ENCODE measurements around the gene LEKR1.

The LEKR1 gene

DNA sequence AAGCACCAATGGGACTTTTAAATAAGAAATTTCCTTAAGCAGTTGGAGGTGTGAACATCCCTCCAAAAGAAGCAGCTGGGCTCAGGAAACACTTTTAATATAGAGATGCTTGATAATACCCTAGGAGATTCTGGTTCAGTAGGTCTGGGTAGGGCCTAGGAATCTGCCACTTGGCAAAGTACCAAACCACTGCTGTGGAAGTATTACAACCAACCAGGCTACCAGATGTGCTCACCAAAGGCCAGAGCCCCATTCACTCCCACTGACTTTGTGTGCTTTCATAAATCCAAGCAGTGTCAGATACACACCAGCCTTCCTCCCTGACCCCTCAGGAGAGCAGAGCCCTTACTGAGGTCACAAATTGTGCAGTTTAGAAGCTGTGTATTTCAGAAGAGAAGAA lies 171.2 kb downstream of the LEKR1 start:
- DNase-seq = no peak

DNA sequence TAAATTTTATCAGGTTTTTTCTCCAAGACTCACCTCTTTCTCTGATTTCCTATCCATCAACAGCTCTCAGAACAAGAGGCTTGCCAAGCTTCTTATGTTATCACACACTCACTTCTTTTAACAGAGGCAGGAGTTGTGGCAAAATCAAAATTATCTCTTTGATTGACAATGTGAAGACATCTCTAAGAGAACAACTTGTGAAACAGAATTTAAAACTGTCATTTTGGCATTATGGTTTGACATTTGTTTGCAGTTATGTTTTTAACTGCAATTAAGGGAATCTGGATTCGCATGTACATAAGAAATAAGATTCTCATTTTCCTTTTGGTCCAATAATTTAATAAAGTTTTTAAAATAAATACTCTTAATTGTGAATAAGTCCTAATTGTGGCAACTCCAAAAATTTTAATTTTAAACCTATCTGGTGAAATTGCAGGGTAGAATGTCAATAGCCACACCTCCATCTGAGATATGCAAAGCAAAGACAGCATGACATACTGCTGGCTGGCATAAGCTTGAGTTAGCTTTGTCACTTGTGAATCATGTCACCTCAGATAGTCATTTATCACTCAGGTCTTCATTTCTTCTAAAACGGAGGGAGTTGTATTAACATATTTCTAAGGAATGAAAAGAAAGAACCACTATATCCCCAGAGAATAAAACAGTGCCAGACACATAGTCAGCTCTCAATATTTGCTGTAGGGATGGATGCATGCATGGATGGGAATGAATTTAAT lies 175.2 kb downstream of the LEKR1 start:
- DNase-seq = no peak

DNA sequence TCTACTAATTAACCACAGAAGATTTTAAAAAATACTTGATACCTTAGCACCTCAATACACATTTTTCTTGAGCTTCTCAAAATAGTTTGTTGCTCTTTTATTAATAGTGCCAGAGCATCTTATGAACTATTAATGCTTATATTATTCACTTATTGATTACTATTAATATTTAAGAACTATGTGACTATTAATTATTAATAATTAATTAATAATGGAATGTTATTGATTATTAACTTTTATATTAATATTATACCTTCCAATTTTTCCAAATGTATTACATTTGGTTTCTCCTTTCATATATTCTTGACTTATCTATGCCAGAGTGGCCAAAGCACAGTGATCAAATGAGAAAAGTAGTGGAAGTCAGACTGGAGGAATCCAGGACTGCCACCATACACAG lies 195.5 kb downstream of the LEKR1 start:
- no peak for DNase-seq

DNA sequence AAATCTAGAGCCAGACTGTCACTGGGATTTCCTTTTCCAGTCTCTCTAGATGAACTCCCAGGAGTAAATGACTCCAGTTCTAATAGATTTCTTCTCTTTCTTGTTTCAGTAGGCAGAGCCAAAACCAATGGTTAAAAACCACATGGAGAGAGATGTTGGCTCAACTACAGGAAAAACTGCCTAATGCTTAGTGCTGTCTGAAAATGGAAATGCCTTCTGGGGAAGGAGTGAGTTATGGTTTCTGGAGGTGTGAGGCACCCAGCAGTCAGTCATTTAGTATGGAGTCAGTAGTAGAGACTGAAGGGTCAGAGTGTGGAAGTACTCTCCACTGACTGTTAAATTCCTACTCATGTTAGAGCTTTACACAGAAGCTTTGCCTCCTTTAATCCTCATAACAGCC lies 197.1 kb downstream of the LEKR1 start:
- DNase-seq = no peak

DNA sequence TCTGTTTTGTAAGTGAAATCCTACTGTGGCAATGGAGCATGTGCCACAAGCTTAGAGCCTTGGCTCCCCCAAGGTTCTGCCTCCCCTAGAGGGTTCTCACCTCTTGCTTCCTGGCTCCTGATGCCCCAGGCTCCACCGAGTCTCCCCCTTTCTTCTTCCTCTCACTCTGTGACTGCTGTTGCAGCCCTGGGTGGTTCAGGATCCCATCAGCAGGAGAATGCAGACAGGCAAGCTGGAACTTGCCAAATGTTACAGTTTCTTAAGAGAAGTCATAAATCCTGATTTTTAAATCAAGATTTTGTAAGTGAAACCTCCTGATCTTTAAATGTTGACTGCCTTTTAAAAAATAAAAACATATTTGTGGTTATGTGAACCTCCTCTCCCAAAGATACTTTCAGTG lies 199.9 kb downstream of the LEKR1 start:
- DNase-seq = no peak

DNA sequence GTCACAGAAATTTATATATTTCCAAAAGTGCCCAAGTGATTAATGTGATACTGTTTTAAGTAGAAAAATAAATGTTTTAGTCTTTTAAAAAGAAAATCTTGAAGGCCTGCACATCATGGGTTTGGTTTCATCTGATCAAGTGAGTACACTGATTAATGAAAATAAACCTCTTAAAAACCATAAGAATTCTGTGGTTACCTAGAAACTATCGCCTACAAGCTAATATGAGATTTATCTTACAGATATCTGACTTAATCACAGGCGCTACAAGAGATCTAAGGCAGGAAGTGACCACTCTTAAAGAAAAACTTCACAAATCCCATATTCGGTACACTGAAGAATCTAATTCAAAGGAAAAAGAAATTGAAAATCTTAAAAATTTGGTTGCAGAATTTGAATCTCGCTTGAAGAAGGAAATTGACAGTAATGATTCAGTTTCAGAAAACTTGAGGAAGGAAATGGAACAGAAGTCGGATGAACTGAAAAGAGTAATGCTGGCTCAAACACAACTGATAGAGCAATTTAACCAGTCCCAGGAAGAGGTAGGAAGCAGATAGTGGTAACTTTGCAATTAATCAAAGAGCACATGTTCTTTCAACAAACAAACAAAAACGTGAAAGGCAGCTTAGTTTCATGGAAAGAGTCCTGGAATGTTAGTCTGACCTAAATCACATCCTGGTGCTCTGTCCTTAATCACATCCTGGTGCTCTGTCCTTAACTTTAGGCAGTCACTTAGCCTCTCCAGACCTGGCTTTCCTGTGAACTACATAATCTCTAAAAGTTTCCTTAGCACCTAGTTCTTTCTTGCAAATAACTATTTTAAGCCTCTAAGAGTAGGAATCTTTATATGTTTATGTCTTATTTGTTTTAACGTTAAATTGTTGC lies 201.9 kb downstream of the LEKR1 start:
- DNase-seq = no peak

DNA sequence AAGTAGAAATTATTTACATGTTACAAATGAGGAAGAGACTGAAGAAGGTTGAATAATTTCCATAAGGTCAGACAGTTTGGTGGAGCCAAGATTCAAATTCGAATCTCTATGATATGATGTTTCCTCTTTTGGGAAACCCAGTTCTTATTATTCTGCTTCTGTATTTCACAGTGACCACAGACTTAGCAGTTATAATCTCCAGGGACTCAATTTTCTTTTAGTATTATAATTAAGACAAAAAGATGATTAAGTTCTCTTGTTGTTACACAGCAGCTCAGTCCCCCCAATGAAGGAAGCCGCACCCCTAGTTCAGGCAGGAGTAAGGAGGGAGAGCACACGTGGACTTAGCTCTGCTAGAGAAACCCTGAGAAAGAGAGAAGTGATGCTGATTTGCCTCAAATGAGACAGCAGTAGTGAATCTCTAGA lies 203.2 kb downstream of the LEKR1 start:
- DNase-seq = no peak

DNA sequence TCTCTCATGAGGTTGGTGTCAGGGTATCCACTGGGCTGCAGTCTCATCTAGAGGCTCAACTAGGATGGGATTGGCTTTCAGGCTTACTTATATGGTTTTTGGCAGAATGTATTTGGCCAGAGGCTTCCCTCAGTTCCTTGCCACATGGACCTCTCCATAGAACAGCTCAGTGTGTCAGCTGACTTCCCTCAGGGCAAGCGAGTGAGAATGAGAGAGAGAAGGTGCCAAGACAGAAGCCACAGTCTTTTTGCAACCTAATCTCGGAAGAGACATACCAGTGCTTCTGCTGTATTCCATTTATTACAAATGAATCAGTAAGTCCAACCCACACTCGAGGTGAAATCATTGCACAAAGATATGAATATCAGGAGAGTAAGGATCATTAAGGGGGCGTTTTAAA lies 204.6 kb downstream of the LEKR1 start:
- DNase-seq = no peak

DNA sequence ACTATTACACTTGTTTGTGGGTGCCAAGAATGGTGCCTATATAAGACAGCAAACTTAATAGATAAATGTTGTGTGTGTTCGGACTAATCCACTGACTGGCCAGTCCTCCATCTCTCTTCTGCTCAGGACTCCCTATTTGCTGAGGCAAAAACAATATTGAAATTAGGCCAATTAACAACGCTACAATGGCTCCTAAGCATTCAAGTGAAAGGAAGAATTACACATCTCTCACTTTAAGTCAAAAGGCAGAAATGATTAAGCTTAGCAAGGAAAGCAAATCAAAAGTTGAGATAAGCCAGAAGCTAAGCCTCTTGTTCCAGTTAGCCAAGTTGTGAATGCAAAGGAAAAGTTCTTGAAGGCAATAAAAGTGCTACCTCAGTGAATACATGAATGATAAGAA lies 206.8 kb downstream of the LEKR1 start:
- no peak for DNase-seq

DNA sequence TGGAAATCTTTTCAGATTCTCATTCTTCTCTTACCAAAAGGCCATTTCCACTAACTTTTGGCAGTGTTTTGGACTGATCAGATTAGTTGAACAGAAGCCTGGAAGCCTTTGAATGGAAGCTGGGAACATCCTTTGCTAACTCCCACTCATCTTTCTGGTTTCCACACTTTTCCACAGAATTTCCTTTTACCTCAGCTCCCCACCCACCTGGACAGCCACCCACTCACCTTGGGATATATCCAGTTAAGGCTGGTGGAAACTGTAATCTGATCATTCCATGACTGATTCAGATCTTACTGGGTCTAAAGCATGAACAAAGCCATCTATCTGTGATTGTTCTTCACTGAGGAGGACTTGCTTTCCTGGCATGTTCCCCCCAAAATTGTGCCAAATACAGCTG lies 214.3 kb downstream of the LEKR1 start:
- DNase-seq = no peak

DNA sequence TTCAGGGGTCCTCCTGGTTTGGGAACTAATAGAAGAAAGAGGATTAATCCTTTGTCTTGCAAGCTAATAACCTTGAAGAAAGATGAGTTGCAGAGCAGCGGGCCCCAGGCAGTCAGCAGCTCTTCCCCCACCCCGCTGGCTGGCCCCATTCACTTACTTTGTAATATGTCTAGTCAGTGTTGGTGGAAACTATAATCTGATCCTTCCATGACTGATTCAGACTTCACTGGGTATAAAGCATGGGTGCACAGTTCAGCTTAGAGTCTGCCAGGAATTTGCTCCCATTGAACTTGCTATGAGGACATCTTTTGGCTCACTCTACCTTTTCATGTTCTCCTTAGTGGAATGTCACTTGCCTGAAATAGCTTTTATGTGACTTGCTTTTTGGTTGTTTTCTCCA lies 216.1 kb downstream of the LEKR1 start:
- no peak for DNase-seq

DNA sequence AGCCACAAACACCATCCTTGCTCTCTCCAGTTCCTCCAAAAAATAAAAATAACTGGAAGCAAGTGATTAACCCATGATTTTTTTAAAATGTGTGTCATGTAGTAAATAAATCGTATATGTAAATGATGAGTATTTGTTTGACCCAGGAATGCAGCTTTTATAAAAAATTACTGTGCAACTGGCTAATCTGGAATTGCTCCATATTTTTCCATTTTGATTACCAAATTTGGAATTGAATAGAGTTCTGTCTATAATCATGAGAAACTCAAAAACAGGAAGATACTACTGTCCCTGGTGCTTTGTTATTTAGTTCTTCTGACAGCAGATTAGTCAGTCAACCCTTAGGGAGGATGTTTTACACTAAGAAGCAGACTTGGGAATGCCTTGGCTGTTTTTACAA lies 217.6 kb downstream of the LEKR1 start:
- DNase-seq = no peak

DNA sequence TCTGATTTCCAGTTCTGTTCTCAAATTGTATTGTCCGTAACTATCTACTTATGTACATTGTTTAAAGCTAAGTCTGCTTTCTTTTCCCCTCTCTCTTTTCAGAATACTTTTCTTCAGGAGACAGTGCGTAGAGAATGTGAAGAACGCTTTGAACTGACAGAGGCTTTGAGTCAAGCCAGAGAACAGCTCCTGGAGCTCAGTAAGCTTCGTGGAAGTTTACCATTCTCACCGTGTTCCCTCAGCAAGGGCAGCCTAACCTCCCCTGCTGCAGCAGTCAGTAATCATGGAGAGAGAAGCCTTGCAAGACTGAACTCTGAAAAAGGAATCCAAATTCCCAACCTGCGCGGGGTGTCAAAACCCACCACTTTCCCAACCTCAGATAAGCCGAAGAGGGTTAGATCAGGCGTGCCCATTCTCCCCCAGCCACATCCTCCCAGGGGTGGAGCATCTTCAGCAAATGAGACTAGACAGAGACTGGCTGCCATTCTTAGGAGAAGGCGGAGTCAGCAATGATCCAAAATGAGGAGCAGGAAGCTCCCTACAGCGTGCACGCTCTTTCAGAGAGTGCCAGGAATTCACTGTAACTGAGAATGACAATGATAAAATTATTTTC lies 219.2 kb downstream of the LEKR1 start:
- no peak for DNase-seq

DNA sequence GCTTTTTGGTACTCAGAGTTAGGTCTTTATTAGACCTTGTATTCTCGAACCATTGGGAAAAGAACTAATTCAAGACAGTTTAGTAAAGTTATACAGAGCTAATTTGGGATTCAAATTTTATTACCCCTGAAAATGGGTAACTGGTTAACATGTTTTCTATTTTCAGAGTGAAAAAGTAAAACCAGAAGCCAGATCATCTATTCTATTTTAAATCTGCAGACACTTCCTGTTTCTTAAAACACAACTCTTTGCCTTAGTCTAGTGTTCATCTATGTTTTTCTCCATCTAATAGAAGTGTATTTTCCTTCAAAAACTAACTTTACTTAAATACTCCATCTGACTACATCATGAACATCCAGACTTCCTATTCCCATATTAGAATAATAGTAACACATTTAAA lies 220.4 kb downstream of the LEKR1 start:
- no peak for DNase-seq

DNA sequence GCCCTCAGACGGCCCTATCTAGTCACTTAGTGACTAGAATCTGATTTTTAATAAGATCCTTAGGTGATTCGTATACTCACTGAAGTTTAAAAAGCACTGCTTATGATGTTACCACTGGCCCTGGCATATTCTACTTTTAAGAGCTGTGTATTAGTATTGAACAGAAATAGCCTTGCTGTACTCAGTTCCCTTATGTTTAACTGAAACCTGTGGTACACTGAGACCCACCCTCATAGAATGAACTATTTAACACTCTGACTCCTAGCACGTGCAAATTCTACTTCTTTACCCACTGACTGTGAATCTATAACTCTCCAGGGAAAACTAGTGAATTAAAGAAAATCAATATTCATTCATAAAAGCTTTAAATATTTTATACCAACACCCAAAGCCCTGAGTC lies 224.9 kb downstream of the LEKR1 start:
- DNase-seq = no peak

DNA sequence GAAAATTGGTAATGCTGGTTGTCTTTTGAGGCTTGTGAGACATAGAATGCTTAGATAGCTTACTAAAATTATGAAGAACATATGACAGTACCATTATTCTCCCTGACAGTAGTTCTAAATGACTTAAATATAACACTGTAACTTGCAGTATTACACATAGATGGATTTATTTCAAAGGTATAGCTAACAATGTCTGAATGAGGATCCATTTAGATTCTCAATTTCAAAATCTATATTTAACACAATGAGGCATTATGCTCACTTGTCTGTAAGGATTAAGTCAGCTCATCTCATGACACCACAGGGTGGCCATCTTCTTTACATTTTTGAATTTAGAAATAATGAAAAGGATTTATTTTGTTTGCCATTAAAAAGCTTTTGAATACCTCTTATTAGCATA lies 225.4 kb downstream of the LEKR1 start:
- no peak for DNase-seq

DNA sequence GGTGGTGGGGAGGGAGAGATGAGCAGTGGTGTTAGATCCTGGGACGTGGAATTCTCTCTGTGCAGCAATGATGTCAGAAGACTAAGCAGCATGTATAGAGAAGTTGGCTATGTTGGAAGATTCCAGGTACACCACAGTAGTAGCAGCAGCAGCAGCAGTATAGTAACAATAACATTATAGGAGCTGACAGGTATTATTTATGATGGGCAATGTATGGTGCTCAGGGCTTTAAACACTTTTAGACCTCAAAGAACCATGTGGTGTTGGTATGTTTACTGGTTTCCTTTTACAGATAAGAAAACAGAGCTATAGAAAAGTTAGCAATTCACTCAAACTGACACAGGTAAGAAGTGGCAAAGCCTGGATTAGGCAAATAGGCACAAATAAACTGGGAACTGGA lies 229.9 kb downstream of the LEKR1 start:
- DNase-seq = no peak

DNA sequence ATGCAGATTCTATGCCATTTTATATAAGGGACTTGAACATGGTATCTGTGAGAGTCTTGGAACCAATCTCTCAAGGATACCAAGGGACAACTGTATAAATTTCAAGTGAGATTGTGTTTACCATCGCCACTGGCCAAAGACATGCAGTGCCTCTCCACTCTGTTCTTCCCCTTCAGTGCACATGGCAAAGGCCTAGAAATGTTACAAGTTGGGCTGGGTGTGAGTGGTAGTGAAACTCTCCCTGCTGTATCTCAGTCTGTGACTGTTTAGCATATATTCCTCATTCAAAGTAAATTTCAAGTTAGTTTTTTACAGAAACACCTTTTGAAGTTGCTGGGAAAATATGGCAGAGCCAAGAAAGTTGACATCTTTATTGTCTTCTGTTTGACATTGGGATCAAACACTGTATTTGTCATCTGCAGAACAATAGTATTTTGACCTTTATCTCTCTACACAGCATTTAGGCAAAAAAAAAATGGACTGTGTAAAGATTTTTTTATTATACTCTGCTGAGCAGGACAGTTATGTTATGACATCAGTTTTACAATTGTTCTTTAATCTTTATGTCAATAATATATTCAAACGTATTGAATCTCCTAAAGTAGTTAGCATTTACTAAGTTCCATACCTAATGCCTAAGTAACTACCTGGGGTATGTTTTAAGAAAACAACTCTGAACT lies 232.4 kb downstream of the LEKR1 start:
- DNase-seq = no peak

DNA sequence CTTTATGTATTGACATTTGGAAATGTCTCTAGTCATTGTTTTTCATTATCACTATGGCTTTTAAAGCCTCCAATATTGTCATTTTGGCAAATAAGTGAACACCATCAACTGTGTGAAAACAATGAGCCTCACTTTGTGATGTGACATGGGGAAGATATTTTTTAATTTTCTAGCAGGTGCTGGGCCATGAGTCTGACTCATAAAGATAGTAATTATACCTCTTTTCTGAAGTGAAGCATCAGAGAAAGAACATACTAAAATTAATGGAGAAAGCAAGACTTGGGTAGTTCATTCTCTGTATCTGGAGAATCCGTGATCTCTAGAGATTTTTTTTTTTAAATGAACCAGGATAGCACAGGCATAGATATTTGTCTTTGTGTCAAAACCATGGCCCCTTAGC lies 233.0 kb downstream of the LEKR1 start:
- DNase-seq = no peak

DNA sequence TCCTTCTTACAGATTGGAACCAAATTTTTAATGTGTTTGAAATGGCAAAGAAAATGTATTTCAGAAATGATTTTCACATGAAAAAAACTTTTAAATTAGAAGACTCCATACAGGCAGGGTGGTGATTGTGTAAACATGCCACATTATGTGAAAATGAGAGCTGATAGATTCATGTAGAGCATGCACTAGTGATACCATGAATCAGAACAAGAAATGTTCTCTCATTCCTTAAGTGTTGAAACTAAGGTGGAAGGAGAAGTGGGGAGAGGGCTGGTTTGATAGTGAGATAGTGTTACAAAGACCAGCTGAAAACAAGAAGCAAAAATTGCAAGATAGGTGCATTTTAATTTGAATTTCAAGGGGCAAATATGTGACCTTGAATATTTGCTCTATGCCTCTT lies 233.5 kb downstream of the LEKR1 start:
- no peak for DNase-seq

DNA sequence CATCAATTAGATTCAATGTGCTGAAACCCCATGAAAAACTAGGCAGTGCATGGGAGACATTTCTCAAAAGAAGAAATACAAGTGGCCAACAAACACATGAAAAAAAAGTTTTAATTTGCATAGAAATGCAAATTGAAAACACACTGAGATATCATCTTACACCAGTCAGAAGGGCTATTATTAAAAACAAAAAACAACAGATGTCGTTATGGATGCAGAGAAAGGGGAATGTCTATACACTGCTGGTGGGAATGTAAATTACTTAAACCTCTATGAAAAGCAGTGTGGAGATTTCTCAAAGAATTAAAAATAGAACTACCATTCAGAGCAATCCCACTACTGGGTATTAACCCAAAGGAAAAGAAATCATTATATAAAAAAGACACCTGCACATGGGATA lies 235.1 kb downstream of the LEKR1 start:
- DNase-seq = no peak

DNA sequence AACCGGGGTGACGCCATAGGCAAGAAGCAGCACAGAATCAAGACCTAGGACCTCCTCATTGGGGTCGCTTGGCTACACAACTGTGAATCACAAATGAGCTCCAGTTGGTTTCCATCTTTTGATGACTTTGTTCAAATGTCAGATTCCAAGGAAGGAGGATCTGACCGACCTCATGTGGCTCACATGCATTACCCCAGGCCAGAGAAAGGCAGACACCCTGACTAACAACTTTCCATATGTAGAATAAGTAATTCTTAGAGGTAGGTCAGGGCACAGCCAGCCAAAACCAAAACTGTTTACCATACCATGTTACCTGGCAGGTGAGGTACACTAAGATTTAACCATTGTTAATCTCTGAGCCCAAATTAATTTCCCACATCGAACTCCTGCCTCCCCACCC lies 237.3 kb downstream of the LEKR1 start:
- DNase-seq = no peak

DNA sequence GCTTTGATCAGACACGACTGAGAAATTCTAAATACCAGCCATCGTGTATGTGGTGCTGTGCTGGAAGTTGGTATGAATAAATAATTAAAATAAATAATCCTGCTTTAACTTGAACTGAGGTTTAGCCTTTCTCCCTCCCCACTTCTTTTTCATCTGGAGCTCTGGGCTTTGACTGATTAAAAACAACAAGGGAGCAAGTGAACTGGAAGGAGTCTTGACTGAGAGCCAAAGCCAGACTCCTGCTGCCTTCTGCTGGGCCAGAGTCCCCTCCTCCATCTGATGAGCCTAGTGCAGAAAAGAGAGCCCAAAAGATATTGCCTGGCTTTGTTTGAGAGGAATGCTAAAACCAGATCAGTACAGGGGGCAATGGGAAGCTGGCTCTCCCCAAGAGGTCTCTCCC lies 237.8 kb downstream of the LEKR1 start:
- DNase-seq = no peak

DNA sequence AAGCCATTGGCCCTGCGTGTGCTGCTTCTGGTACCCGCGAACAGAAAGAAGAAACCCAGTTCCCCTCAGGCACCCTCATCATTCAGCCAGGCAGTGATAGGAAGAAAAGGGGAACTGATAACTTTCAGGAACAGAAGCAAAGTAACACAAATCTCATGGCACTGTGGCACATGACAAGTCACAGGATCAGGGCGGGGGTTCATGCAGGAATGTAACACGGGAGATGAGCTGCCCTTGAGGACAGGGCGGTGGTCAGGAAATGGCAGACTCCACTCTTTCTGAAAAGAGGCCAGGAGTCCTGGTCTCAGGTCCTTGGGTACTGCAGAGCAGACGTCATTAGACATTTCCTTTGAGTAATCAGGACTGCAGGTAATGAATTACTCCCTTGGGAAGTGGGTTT lies 238.2 kb downstream of the LEKR1 start:
- no peak for DNase-seq
